GM21367 (cell line): ENCODE data around the gene SPINDOC.

ENCODE experiments used
- ATAC-seq: cut with Tn5 transposase; IDR thresholded peaks from one replicate; pipeline ENCODE4 v1.9.1; 2021; ENCODE audit not compliant: unreplicated experiment

The SPINDOC gene

DNA sequence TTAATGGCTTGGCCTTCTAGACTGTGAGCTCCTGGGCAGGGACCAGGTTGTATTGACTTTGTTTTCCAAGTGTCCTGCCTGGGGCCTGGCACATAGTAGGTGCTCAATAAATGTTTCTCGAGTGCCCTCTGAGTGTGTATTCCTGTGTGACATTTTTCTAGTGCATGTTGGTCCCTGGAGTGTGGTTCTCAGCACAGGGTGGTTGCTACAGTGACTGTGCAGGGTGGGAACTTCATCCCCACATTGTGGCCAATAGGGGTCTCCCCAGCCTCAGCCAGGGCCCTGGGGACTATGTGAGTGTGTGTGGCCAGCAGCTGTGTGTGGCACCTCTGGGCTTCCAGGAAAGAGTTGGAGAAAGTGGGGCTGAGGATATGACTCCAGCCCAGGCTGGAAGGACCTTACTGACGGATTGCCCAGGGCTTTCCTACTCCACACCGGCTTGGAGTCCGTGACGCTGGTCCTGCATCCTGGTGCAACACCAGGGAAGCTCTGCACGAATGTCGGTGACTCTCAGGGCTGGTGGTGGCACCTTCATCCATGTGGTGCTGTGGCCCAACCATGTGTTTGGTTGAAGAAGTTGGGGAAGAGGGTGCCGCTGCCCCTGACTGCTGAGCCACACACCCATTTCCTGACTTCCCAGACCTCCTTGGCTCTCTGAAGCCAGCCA, 16.7 kb downstream of the SPINDOC start:
- ATAC-seq: no peak

DNA sequence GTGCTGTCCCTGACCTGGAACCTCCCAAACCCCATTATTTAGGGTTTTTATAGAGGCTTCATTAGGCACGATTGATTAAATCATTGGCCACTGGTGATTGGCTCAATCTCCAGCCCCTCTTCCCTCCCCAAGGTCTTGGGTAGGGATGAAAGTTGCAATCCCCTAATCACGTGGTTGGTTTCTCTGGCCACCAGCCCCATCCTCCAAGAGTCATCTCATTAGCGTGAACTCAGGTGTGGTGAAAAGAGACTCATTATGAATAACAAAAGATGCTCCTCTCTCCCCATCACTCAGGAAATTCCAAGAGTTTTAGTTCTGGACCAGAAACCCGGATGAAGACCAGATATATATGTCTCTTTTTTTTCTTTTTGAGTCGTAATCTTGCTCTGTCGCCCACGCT, 18.1 kb downstream of the SPINDOC start:
- no peak for ATAC-seq

DNA sequence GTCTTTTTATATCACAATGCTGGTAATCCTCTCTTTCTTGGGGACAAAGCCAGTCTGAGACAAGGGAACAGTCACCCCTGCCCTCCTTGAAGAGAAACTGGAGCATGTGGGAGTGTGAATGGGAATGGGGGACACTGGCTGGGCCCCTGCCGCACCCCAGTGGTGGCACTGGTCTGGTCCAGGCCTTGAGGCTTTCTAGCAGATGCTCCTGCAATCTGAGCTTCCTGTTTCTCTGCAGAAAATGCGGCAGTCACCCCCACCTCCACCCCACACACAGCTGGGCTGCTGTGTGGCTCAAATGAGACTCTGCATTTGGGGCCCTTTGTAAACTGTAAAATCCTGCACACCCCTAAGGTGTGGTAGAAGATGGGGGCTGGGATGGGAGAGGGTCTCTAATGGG, 19.1 kb downstream of the SPINDOC start:
- ATAC-seq: no peak

DNA sequence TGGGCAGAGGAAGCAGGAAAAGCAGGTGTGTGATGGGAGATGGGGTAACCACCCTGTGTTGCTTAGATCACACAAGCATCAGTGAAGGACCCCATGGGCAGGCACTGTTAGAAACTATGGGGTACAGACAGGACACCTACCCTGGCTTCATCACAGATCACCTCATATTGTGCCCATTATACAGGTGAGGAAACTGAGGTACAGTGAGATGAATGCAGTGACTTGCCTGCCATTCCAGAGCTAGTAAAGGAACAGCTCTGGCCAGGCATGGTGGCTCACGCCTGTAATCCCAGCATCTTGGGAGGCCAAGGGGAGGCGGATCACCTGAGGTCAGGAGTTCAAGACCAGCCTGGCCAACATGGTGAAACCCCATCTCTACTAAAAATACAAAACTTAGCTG, 19.8 kb downstream of the SPINDOC start:
- no peak for ATAC-seq

DNA sequence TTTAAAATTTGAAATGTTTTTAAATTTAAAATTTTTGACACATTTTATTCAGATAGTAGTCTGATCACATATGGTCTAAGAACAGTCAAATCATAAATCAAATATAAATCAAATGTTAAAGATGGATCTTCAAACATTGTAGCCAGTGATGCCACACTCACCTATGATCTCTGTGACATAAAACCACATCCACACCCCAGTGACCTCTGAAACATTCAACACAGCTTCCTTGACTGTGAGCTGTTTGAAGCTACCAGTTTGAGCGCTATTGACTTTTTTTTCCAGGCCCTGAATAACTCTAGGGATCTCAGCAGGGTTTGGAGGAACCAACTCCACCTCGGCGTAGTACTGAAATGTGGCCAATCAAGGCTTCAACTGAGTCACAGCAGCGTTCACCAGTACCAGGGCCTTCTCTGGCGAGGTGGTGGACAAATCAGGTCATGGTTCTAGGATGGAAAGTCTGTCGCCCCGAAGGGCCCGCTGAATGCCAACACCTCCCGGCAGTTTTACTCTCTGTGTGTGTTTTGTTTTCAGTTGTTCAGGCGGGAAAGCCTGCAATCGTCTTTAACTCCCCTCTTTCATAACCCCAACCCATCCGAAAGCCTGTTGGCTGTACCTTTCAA, 21.4 kb downstream of the SPINDOC start:
- no peak for ATAC-seq

DNA sequence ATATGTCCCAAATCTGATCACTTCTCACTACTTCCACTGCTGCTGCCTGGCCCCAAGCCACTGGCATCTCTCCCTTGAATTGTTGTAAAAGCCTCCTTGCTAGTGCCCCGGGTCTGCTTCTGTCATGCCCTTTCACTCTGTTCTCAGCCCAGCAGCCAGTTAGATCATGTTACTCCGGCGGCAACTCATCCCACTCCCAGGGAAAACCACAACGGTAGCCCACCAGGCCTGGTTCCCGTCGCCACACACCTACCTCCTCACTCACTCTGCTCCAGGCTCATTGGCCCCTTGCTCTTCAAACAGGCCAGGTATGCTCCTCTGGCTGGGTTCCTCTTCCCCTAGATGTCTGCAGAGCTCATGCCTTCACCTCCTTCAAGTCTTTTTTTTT, 21.9 kb downstream of the SPINDOC start:
- ATAC-seq: no peak

DNA sequence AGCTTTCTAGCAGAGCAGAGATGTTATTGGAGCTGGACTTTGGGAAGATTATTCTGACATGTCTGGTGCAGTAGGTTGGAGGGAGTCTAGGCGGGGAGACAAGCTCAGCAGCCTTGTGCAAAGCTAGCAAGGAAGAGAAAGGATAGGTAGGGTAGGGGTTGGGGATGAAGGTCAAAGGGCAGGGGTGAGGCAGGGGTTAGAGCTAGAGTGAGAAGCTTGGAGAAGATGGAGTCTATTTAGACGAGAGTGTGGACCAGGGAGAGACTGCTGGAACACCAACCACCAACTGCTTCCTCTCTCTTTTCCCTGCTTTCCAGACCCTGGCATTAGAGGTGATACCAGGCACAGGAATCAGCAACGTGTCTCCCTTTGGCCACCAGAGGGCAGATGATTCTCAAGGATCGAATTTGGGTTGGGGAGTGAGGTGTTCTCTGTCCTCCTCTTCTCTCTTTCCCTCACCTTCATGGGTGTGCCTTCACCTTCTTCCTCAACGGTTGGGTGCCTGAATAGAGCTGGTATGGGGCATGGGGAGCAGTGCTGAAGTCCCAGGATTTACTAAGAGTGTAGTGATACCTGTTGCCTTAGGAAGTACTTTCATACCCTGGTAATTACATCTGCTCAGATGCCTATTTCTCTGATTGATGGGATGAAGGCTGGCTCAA, 23.9 kb downstream of the SPINDOC start:
- no peak for ATAC-seq

DNA sequence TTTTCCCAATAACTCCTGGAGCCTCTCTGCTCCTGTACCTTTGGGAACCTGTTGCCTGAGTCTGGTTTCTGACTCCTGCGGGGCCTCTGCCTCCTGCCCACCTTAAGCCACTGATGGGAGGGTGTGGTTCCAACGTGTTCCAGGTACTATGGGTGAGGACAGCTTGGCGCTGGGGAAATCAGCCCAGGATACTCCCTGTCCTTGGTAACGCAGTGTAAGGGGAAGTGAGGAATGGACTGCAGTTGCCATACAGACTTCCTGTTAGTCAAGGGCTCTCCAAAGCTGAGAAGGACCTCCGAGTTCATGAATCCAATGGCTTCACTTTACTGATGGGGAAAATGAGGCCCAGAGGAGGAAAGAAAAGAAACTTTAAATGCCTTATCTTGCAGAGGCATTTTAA, 24.5 kb downstream of the SPINDOC start:
- ATAC-seq: no peak

DNA sequence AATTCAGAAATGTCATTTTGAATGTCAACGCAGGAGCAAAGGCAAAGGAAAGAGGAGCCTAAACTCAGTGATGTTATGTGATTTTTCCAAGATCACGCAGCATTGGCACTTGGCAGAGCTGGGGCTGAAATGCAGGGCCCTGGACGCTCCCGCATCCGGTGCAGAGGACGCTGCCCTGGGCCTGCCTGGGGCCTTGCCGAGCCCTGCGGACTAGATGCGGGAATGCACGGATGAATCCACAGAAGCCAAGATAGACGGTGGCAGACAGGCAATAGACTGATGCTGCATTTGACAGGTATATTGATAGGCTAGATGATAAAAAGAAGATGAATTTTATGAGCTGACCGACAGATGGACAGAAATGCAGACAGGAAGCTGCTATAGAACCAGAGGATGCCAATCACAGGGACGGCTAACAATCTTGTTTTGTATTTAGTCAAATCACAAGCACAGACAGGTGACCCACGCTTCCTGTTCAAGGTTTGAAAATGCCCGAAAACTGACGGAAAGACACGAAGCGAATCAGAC, 25.0 kb downstream of the SPINDOC start:
- no peak for ATAC-seq

DNA sequence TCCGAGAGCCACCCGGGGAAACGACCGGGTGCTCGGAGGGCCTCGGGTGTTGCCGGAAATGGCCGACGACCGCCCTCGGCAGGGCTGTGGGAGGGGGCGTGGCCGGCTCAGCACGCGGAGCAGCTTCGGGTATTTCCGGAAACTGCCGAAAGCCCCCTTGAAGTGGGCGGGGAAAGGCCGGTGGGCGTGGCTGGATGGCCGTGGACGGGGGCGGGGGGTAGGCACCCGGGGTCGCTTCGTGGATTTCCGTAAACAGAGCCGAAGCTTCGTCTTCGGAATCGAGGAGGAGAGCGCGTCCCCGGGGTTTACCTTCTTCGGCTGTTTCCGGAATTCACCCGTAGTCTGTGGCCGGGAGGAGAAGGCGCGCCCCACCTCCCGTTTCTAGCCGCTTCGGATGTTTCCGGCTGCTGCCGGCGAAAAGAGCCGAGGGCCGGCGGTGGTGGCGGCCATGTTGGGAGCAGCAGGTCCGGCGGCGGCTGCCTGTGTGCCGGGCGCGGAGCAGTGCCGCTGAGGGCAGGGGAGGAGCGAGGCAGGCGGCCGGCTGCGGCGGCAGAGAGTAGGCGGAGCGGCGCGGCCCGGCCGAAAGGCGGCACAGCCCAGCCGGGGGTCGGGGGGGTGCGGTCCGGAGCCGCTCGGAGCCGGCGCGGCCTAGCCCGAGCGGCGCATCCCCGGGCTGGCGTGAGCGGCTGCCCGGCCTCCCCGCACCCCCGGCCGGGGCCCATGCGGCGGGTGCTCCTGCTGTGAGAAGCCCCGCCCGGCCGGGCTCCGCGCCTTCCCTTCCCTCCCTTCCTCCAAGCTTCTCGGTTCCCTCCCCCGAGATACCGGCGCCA, 25.6 kb downstream of the SPINDOC start, which contains the start of gene MARK2:
Gene MARK2, plus strand, starts transcription at position 433 of the 830 bp plus-strand sequence. Its CDS starts 397 bp downstream, at position 830.
- ATAC-seq: peak; percentile 65

DNA sequence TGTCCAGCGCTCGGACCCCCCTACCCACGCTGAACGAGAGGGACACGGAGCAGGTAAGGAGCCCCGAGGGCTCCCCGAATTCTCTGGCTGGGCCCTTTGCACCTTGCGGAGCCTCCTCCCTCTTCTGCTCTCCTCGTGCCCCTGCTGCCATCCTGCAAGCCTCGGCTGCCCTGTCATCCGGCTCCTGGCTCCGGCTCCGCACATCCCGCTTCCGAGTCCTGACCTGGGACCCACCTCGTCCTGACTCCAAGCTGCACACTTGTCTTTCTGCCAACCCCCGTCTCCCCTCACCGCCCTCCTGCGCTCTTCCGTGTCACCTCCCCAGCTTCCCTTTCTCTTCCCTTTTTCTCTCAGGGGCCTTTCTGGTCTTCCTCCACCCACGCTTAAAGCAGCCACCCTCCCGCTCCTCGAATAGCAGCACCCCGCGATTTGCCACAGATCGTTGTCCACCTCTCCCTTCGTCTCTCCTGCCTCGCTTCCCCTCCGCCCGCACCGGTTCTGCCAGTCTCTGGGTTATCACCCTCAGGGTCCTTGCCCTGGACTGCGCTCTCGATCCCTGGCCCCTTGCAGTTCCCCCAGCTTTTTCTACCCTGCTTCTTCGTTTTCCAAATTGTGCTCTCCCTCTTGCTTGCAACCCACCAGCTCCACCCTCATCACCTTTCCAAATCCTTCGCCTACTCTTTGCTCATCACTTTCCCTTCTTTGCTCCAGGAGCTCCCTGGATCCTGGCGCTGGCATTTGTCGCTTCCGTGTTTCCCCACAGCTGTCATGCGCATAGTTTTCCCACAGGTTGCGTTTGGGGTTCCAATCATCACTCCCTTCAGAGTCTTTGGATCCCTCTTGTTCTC, 26.5 kb downstream of the SPINDOC start:
- no peak for ATAC-seq

DNA sequence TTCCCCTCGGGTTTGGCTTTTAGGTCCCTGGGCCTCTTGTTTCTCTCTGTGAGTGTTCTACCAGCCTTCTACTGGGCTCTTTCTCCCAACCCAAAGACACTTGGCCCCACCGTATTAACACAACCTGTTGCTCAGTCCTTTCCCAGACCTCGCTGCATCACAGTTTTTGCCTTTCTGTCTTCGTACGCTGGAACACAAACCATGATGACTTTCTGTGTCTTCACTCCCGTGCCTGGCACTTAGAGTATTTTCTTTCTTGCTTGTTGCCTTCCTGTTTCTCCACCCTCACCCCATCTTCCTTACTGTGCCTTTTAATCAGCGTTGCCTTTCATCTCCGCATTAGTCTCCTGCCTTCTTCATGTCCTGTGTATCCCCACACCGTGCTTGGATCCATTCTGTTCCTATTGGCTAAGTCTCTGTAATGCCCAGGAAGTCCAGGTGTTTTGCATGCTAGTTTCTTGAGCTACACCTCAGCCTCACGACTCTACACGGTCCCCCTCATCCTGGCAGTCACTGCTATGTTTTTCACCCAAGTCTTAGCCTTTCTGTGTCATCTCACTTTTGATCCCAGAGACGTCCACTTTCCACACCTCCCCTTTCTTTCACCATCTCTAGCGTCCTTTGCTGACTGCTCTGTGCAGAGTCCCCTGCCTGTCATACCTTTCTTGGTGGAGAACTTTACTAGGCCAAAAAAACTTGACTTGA, 27.3 kb downstream of the SPINDOC start:
- ATAC-seq: no peak

DNA sequence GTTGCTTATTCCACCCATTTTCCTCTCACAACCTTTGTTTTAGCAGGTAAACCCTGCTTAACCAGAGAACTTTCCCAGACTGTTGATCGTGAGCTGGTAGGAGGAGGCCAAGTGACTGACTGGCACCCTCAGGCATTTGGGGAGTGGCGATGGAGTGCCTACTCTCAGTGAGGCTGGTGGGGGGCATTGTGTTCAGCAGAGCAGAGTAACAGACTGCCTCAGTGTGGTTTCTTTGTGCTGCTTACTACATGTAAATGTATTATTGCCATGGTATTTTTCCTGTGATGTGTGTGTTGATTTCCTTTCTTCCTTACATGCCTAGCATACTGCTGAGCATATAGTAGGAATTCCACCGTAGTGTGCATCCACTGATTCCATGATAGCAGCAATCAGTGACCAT, 28.3 kb downstream of the SPINDOC start:
- no peak for ATAC-seq

DNA sequence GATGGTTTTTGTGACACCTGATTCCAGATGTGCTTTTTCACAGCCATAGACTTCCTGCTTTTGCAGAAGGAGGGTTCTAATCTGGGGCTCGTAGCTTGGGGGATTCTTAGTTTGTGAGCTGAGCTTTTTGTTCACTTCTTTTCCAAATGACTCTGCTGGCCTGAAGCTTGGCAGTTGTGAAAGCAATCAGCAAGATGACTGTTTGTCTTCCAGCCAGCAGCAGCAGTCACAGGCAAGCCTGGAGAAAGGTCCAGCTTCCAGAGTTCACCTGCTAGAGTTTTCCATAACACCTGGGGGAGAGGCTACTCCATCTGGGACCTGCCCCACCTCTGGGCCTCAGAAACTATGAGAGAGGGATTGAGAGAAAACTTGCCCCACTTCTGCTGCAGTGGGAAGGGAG, 29.8 kb downstream of the SPINDOC start:
- ATAC-seq: no peak

DNA sequence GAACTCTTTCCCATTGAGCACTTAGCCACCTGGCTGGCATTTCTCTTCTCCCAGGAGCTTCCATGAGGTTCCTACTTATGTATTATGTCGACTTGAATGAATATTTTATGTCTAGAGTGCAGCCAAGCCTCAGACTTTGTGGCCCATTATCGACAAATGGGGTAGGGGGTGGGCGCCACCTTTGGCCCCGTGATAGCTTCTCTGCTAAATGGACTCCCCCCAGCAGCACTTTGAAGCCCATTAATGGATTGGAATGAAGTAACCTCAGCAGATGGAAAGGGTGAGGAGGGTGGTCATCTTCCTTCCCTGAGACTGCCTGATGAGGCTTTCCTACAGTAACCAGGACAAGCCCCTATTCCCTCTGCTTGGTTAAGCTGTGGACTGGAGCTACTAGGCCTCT, 31.6 kb downstream of the SPINDOC start:
- ATAC-seq: no peak

DNA sequence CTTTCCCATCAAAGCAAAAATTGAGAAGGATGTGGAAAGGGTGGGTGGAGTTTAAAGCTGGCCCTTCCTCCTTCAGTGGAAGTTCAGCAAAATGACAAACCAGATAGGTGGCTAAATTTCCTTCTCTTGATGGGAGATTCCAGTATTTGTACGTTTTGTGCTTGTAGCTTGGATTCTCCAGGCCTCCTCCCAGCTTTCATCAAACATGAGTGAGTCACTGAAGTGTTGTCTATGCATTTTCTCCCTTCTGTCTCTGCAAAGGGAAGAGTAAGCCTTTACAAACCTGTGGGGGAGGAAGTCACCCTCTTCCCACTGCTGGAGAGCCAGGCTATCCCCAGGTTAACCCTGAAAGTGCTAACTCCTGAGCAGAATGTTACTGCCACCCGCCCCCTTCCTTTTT, 32.0 kb downstream of the SPINDOC start:
- no peak for ATAC-seq

DNA sequence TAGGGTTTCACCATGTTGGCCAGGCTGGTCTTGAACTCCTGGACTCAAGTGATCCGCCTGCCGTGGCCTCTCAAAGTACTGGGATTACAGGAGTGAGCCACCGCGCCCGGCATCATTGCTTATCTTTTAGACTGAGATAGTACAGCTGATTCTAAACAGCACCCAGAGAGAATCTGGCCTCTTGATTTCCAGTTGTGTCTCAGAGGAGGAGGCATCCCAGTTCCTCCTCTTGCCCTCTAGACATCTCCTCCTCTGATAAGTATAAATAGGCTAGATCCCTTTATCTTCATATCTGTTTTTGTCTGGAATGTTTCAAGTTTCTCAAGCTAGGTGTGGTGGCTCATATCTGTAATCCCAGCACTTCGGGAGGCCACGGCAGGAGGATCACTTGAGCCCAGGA, 32.7 kb downstream of the SPINDOC start:
- ATAC-seq: no peak

DNA sequence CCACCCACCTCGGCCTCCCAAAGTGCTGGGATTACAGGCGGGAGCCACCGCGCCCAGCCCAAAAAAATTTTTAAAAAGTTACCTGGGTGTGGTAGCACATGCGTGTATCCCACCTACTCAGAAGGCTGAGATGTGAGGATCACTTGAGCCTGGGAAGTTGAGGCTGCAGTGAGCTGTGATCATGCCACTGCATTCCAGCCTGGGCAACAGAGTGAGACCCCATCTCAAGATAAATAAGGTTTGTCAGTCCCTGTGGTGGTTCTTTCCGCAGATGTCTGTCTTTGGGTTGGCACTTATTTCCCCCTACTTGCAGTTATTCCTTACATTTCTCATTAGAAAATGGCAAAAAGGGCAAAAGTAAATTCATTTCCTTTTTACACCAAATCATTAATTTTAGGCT, 33.6 kb downstream of the SPINDOC start:
- ATAC-seq: no peak

DNA sequence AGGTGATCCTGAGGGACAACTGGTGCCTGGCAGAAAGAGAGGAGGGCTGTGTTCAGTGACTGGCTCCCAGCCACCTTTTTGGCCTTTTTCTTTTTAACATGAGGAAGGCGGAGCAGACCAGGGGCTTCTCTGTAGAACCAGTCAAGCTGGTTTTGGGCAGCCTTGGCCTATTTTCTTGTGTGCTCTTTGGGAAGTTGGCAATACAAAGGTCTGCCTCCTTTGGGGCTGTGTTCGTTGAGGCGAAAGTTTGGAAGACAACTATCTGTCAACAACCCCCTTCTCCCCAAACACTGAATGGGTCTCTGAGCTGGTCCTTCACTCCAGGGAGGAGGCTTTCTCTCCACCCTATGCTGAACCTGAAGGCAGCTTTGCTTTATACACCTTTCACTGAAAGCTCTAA, 34.1 kb downstream of the SPINDOC start:
- no peak for ATAC-seq

DNA sequence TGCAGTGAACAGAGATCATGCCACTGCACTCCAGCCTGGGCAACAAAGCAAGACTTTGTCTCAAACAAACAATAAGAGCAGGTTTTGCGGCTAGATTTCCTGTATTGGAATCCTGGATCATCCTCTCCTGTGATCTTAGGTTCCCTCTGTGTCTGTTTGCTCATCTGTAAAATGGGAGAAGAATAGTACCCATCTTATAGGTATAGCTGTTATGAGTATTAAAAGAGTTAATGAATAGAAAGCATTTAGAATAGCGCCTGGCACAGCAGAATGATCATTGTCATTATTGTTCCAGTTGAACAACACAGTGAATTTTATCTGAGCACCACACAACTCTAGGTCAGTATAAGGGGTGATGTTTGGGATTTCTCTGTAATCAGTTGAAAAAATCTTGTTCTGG, 36.4 kb downstream of the SPINDOC start:
- no peak for ATAC-seq
